GM12878 (cell line): Measurements from ENCODE around the gene MBD3L2. TPM values are rescaled to one million over a fixed set of nuclear protein-coding genes. Genes with fewer than 3 reads are reported as not detected.

Experiments
- ATAC-seq: fragments of 200-7000 bp; cut with Tn5 transposase; 3 replicates; pipeline ENCODE4 v1.9.1; 2020; ENCODE audit warnings: mild to moderate bottlenecking, moderate library complexity
- BruUV-seq: library from RNA; stranded (reverse); fragments of 400-500 nt; replicated peaks from 2 replicates; lab custom pipeline; 2021; lab: Mats Ljungman, UMichigan
- CTCF ChIA-PET: fragments of 300-600 bp; sonication (Branson Sonifier 250); formaldehyde crosslinking; extraction: SDS; loops from one replicate; lab custom pipeline; 2021; ENCODE audit warnings: inconsistent platforms; lab: Yijun Ruan, JAX
- POLR2A ChIA-PET: fragments of 350-600 bp; formaldehyde crosslinking; extraction: SDS; loops from one replicate; lab custom pipeline; 2021; ENCODE audit warnings: inconsistent platforms; lab: Charles Lee
- RAD21 ChIA-PET: fragments of 300-600 bp; sonication (Branson Sonifier 250); formaldehyde crosslinking; loops from one replicate; lab custom pipeline; 2023; ENCODE audit warnings: antibody characterized with exemption; ENCODE audit not compliant: unreplicated experiment; lab: Charles Lee
- SMC1A ChIA-PET: fragments of 300-600 bp; sonication (Branson Sonifier 250); formaldehyde crosslinking; loops from one replicate; lab custom pipeline; 2023; ENCODE audit not compliant: unreplicated experiment, uncharacterized antibody; lab: Charles Lee
- DNase-seq: peaks from one replicate; pipeline ENCODE4 v3.0.0-alpha.2; 2011; ENCODE audit warnings: low read depth, low spot score
- FAIRE-seq: peaks from 3 replicates; lab custom pipeline; 2011; peaks lifted over from hg19 to GRCh38; lab: Jason Lieb, UNC
- H2AFZ ChIP-seq: 2 replicates; pipeline ENCODE4 v1.6.0; 2011; ENCODE audit warnings: low read depth, low read length, control low read depth; ENCODE audit not compliant: control insufficient read depth
- H3K27ac ChIP-seq: 2 replicates; pipeline ENCODE4 v1.5.1; 2011; ENCODE audit warnings: control low read depth; ENCODE audit not compliant: control insufficient read depth, insufficient read depth
- H3K27me3 ChIP-seq, 2 experiments: replicated peaks in 1 of 2; 2 replicates each; pipeline versions ENCODE4 v1.6.0 to v1.6.1; 2011; ENCODE audit warnings: low read length in 1 of 2; ENCODE audit not compliant: control insufficient read depth in 2 of 2, insufficient read depth in 2 of 2
- H3K36me3 ChIP-seq, 2 experiments: 2 replicates each; pipeline ENCODE4 v1.5.1; 2011; ENCODE audit warnings: low read length in 1 of 2; ENCODE audit not compliant: control insufficient read depth in 2 of 2, insufficient read depth in 2 of 2
- H3K4me1 ChIP-seq: 2 replicates; pipeline ENCODE4 v1.6.1; 2011; ENCODE audit warnings: mild to moderate bottlenecking, low read length, moderate library complexity, mixed read lengths; ENCODE audit not compliant: control insufficient read depth, insufficient read depth
- H3K4me2 ChIP-seq: 2 replicates; pipeline ENCODE4 v1.6.0; 2011; ENCODE audit warnings: control low read depth; ENCODE audit not compliant: control insufficient read depth, insufficient read depth
- H3K4me3 ChIP-seq: fragments of 200-600 bp; sonication (generic); 2 replicates; pipeline ENCODE4 v1.5.1; 2016
- H3K79me2 ChIP-seq: 2 replicates; pipeline ENCODE4 v1.6.0; 2011; ENCODE audit warnings: low read length; ENCODE audit not compliant: control insufficient read depth, insufficient read depth
- H3K9ac ChIP-seq: 2 replicates; pipeline ENCODE4 v1.8.0; 2011; ENCODE audit warnings: low read length, control low read depth, mixed read lengths; ENCODE audit not compliant: control insufficient read depth, insufficient read depth
- H3K9me3 ChIP-seq: replicated peaks from 3 replicates; pipeline ENCODE4 v1.5.1; 2011; ENCODE audit warnings: mild to moderate bottlenecking, low read length; ENCODE audit not compliant: control insufficient read depth, insufficient read depth
- H4K20me1 ChIP-seq: 2 replicates; pipeline ENCODE4 v1.6.0; 2011; ENCODE audit not compliant: control insufficient read depth, insufficient read depth
- BACH1 ChIP-seq: fragments of 450-650 bp; IDR thresholded peaks from 2 replicates; pipeline ENCODE4 v1.6.1; 2017; ENCODE audit warnings: mild to moderate bottlenecking, borderline replicate concordance
- E2F8 ChIP-seq: fragments of 450-650 bp; IDR thresholded peaks from 2 replicates; pipeline ENCODE4 v1.6.1; 2018; ENCODE audit warnings: mild to moderate bottlenecking, low read depth, moderate library complexity; ENCODE audit not compliant: partially characterized antibody
- HDGF ChIP-seq: fragments of 450-650 bp; IDR thresholded peaks from 2 replicates; pipeline ENCODE4 v1.6.1; 2016; ENCODE audit warnings: antibody characterized with exemption
- KDM1A ChIP-seq: fragments of 200-600 bp; sonication (generic); IDR thresholded peaks from 2 replicates; pipeline ENCODE4 v1.6.1; 2016; ENCODE audit warnings: borderline replicate concordance
- MAX ChIP-seq: IDR thresholded peaks from 2 replicates; pipeline ENCODE4 v1.6.1; 2012; ENCODE audit warnings: low read depth, low read length, improper control_type of control experiment
- NKRF ChIP-seq: fragments of 450-650 bp; conservative IDR thresholded peaks from 2 replicates; pipeline ENCODE4 v1.6.1; 2017; ENCODE audit warnings: mild to moderate bottlenecking, moderate library complexity
- NR2F1 ChIP-seq: fragments of 450-650 bp; conservative IDR thresholded peaks from 2 replicates; pipeline ENCODE4 v1.6.1; 2017; ENCODE audit warnings: mild to moderate bottlenecking
- POLR2AphosphoS2 ChIP-seq: IDR thresholded peaks from 2 replicates; pipeline ENCODE4 v1.6.1; 2011; ENCODE audit warnings: low read depth, mild to moderate bottlenecking, low read length, improper control_type of control experiment, moderate library complexity
- POU2F2 ChIP-seq: IDR thresholded peaks from 3 replicates; pipeline ENCODE4 v1.6.1; 2011; ENCODE audit warnings: low read depth, mild to moderate bottlenecking, low read length, borderline replicate concordance
- SMAD1 ChIP-seq: fragments of 450-650 bp; IDR thresholded peaks from 2 replicates; pipeline ENCODE4 v1.6.1; 2018; ENCODE audit warnings: mild to moderate bottlenecking, low read depth; ENCODE audit not compliant: partially characterized antibody
- SPI1 ChIP-seq: IDR thresholded peaks from 2 replicates; pipeline ENCODE4 v1.6.1; 2011; ENCODE audit warnings: low read depth, mild to moderate bottlenecking, low read length, moderate library complexity, borderline replicate concordance; ENCODE audit not compliant: insufficient read depth
- ZBTB33 ChIP-seq: fragments of 450-650 bp; IDR thresholded peaks from 2 replicates; pipeline ENCODE4 v1.6.1; 2017; ENCODE audit warnings: mild to moderate bottlenecking
- ZNF384 ChIP-seq: IDR thresholded peaks from 2 replicates; pipeline ENCODE4 v1.6.1; 2012; ENCODE audit warnings: low read depth, mild to moderate bottlenecking, low read length, improper control_type of control experiment, borderline replicate concordance
- WGBS: methylation state at CpG from one replicate; pipeline ENCODE4 v1.1.6; 2016; ENCODE audit warnings: low lambda C conversion rate; ENCODE audit not compliant: insufficient replicate concordance, insufficient coverage; ENCODE audit errors: missing lambda C conversion rate; 5-methylcytosine and 5-hydroxymethylcytosine counted together
- in situ Hi-C: fragments of 300-500 bp; cut with MboI; formaldehyde crosslinking; loops from 9 replicates; pipeline ENCODE4 v1.14.3; 2018; ENCODE audit warnings: mixed read lengths
- intact Hi-C: fragments of 100-400 bp; cut with micrococcal nuclease; formaldehyde crosslinking; loops from one replicate; pipeline ENCODE4 v1.14.2; 2022; ENCODE audit not compliant: unreplicated experiment
- polyA plus RNA-seq, 11 experiments: library from polyadenylated mRNA; depleted of rRNA in 4 of 11; unstranded in 6 of 11; stranded (reverse) in 5 of 11; fragments of >200 nt; fragmentation: Nextera tagmentation in 4 of 11; fragmentation: Illumina TruSeq in 1 of 11; extraction: Ambion mirVana in 4 of 11; extraction: Trizol in 1 of 11; gene quantifications; 1 replicate in 1 of 11; 2 replicates in 10 of 11; pipeline versions ENCODE4 v1.2.1 to v1.2.3, GENCODE V29; 2011 to 2016; ENCODE audit warnings: inconsistent platforms in 2 of 11, missing spikeins in 2 of 11, low read depth in 1 of 11
- total RNA-seq, 4 experiments: library from RNA; depleted of rRNA in 3 of 4; stranded (reverse); fragments of >200 nt in 3 of 4; fragmentation: Illumina TruSeq in 1 of 4; extraction: Trizol in 1 of 4; gene quantifications; 2 replicates each; pipeline versions ENCODE4 v1.2.1 to v1.2.3, GENCODE V29; 2013 to 2021
- TF ChIP-seq, protein P1 (sequence below): fragments of 450-650 bp; formaldehyde crosslinking; IDR thresholded peaks from 2 replicates; pipeline ENCODE4 v1.4.0; 2022; ENCODE audit warnings: mild to moderate bottlenecking, moderate library complexity

Gene MBD3L2
- total and polyA plus RNA-seq, 10 of the 15 experiments (the other 5 are each of a cell fraction or from before 2014, with no cell fraction given), result not detected

- SMC1A ChIA-PET, result interaction anchor here (1.6 kb wide), 1 partner anchor 66 kb away, joined by 5 read pairs; no protein-coding TSS in a partner anchor
- intact Hi-C loops (no loop called here), in situ Hi-C loops (no loop called here)
- no peaks in the 10 kb centered on the region for H3K36me3 ChIP-seq
- no peak for ATAC-seq
- no peaks in the 10 kb centered on the region; the same call in 2 of the 3 replicates for H3K9me3 ChIP-seq
- H3K9ac ChIP-seq, result no peak overlapping the region
- H3K4me1 ChIP-seq, result no peaks in the 10 kb centered on the region
- RAD21 ChIA-PET, result interaction anchor here (0.5 kb wide), 1 partner anchor 79 kb away, joined by 3 read pairs; no protein-coding TSS in a partner anchor
- CTCF ChIA-PET, result no interaction called here
- no peak for DNase-seq
- H4K20me1 ChIP-seq, result no peaks in the 10 kb centered on the region
- no peak overlapping the region for H3K4me2 ChIP-seq
- no peak overlapping the region for H3K27ac ChIP-seq
- H3K79me2 ChIP-seq, result no peaks in the 10 kb centered on the region
- WGBS, result 44% methylated on average over 4 of the region's 4 CpGs
- no peaks in the 10 kb centered on the region for H3K27me3 ChIP-seq
- no peak overlapping the region for H2AFZ ChIP-seq
- POLR2A ChIA-PET, result no interaction called here
- no peak overlapping the region for H3K4me3 ChIP-seq
- no TSS peak for BruUV-seq
- FAIRE-seq, result no peak
- no peak for TF ChIP-seq BACH1
- TF ChIP-seq SMAD1, result no peak
- TF ChIP-seq KDM1A, result no peak
- TF ChIP-seq, protein P1, sequence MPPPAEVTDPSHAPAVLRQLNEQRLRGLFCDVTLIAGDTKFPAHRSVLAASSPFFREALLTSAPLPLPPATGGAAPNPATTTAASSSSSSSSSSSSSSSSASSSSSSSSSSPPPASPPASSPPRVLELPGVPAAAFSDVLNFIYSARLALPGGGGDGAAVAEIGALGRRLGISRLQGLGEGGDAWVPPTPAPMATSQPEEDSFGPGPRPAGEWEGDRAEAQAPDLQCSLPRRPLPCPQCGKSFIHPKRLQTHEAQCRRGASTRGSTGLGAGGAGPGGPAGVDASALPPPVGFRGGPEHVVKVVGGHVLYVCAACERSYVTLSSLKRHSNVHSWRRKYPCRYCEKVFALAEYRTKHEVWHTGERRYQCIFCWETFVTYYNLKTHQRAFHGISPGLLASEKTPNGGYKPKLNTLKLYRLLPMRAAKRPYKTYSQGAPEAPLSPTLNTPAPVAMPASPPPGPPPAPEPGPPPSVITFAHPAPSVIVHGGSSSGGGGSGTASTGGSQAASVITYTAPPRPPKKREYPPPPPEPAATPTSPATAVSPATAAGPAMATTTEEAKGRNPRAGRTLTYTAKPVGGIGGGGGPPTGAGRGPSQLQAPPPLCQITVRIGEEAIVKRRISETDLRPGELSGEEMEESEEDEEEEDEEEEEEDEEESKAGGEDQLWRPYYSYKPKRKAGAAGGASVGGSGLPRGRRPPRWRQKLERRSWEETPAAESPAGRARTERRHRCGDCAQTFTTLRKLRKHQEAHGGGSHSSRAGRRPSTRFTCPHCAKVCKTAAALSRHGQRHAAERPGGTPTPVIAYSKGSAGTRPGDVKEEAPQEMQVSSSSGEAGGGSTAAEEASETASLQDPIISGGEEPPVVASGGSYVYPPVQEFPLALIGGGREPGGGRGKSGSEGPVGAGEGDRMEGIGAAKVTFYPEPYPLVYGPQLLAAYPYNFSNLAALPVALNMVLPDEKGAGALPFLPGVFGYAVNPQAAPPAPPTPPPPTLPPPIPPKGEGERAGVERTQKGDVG (CRISPR knock-in tag), result no peak
- TF ChIP-seq MAX, result no peak
- TF ChIP-seq SPI1, result no peak
- TF ChIP-seq NKRF, result no peak
- TF ChIP-seq ZBTB33, result no peak
- TF ChIP-seq ZNF384, result no peak
- no peak for TF ChIP-seq NR2F1
- no peak for TF ChIP-seq HDGF
- TF ChIP-seq E2F8, result no peak
- TF ChIP-seq POU2F2, result no peak
- no peak for TF ChIP-seq POLR2AphosphoS2
These were observed 14.2 kb downstream of the MBD3L2 start for GRCh38 chr19:7063339-7063738.
